ENCODE measurements around the gene PRPF8.
A peak's percentile ranks its signal among the peaks of the same experiment; 100 is the strongest.
"Not testable (repeated sequence)": the region's sequence is repeated elsewhere in the genome, so short reads cannot be mapped to it uniquely, and the experiment has no call there.

PRPF8 gene

DNA sequence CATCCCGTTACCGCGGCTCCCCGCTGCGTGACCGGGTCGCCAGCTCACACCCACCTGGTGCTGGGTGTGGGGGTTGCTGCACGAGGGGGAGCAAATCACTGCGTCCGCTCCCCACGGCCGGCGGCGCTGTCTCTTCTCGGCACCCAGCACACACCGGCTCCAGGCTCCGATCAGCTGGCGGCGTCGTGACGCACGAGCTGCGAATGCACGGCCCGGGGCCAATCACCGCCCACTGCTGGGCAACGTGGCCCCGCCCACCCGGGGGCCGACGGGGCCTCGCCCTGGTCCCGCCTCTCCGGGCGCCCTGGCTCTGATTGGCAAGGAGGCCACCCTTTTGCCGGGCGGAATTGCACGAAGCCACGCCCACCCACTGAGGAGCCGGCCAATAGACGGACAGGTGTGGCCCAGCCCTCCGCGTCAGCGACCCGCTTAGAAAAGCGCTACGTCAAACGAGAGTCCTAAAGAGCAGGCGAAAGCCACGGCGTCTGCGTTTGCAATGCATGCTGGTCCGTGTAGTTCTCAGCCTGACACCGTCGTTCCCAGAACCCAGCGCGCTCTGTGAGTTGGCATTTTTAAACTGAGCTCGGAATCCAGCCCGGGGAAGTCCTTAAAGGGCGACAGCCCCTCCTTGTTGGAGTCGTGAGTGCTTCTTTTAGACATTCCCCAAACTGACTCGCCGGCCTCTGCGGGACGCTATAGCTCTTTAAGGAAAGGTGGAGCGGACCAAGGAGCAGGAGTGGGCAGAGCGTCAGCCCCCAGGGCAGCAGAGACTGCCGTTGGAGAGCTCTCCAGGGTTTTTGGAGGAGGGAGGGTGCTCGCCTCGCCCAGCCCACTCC, 31.6 kb upstream of the PRPF8 start:
- peak; percentile 100 for DNase-seq

DNA sequence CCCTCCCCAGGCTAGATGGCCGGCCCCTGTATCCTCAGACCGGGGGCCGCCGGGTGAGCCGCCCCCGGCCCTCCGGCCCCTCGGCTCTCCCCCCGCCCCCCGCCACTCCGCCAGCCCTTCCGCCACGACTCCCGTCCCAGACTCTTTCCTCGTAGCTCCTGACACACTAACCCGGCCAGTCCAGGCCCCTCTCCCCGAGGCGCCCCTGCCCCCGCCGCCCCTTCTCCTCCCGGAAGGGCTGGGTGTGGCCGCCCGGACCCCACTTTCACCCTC, 31.1 kb upstream of the PRPF8 start:
- no peak for DNase-seq

DNA sequence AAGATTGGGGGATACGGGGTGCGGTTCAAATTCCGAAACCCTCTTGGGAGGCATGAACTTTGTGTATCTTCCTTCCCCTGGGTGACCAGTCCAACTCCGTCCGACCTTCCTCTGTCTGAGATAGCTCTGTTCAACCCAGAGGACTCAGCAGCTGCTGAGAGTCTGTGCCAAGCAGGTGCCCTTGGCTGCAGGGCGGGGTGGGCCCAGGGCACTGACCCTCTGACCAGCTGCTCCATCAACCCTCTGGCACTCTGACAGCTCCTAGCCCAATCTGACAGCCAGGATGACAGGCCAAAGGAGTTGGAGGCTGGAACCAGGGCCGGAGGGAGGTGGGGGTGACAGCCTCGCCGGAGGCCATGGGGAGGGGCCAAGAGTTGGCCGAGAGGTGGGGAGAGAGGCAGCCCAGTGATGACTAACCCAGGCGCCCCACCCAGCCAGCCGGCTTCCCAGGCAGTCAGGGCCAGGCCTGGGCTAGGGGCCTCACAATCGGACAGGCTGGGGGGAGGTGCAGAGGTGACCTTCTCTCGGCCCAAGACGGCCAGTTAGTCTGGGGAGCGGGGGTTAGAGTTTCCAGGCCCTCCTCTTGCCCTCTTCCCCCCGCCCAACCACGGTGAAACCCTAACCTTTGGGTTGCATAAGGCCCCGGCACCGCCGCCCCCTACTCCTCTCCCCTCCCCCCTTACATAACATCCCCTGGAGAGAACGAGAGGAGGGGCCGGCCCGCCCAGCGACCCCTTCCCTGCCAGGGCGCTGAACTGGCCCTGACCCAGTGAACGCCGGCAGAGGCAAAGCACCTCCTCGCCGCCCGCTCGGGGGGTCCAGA, 30.5 kb upstream of the PRPF8 start:
- DNase-seq = peak; percentile 57

DNA sequence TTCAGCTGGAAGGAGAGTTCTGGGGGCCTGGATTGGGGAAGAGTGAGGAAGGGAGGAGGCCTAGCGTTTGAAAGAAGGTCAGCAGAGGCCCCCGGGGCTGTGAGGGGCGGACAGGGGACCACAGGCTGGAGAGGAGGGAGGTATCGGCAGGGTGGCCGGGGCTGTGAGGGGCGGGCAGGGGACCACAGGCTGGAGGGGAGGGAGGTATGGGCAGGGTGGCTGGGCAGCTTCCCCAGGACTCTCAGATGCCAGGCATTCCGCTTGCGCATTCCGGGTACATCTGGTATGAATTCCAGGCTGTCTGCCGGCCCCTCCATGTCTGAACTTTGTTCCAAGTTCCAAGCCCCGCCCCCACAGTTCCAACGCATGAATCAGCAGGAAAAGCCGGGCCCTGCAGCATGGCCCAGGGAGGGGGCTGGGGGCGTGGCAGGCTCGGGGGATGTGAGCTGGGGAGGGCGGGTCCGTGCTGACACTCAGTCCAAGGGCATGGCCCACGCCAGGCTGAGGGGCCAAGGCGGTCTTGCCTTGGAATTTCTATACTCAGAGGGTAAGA, 29.8 kb upstream of the PRPF8 start:
- peak; percentile 35 for DNase-seq

DNA sequence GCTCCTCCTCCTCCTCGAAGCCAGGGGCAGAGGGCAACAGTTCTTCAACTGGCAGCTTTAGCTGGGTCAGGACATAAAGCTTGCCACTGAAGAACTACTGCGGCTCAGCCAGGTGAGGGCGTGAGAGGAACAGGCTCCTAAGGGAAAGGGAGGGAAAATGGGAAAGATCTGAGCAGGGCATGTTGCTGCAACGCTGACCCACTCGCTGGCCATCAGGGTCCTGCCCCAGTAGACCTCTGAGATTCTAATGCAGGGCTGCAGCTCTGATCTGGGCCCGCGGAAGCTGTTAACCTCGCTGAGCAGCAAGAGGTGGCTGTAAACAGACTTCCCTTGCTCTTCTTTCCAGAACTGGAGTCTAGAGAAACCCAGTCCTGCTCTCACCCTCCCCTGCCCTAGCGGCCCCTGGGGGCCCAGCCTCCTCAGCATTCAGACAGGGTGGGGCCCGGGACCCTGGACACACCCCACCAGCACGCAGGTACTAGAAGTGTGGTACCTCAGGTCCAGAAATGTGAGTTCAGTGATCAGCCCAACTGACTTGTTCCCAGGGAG, 29.3 kb upstream of the PRPF8 start:
- DNase-seq = no peak

DNA sequence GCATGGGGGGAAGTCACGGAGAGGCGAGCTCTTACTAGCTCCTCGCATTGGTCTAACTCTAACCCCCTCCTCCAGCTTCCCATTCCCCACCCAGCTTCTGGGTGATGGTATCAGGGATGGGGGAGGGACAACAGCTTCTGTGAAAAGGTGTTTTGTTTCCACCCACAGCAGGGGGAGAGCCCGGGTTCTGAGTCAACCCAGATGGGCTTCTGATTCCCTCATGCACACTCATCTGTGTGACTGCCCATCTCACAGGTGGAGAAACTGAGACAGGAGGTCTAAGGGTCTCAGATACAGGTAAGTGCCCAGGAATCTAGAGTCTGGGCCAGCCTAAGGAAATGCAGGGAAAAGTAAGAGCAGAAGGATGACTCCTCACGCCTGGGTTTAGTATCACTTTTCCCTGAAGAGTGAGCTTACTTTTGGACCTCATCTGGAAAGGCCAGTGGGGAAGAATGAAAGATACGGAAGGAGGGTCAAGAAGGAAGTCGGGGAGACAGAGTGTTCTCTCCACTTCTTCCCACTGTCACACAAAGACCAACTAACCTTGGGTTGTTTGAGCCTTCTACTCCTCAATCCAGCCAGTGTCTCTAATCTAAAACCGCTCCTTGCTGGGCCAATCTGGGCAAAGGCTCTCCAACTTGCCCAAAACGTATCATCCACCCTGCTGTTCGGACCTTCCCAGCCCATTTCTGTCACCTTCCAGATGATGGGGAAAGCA, 28.7 kb upstream of the PRPF8 start:
- DNase-seq = no peak

DNA sequence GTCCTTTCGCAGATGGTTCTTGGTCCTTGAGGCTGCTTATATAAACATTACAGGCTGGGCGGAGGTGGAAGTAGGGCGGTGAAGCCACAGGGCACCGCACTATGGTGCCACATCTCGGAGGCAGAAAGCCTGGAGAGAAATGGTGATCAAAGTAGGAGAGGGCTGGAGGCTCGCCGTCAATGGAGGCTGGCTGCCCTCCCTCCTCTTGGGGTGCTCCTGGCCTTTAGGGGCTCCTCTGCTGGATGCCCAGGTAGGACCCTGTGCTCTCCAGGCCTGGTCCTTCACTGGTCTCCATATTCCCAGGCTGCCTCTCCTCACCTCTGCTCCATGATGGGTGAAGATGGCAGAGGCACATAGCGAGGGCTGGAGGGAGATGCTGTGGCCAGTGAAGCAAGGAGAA, 27.6 kb upstream of the PRPF8 start:
- DNase-seq = no peak

DNA sequence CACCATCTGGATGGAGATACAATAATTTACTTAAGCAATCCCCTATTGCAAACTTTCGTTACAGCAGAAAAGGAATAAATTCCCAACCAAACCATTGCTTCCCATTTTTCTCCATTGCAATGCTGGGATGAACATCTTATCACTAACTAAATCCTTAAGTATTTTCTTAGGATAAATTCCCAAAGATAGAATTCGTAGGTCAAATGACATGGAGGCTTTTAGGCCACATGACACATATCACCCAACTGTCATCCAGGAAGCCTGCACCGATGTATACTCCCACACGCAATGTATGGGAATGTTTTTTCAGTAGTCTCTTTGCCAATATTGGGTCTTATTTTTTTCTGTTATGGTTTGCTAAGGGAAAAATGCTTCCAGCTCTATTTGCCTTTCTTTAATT, 27.1 kb upstream of the PRPF8 start:
- no peak for DNase-seq

DNA sequence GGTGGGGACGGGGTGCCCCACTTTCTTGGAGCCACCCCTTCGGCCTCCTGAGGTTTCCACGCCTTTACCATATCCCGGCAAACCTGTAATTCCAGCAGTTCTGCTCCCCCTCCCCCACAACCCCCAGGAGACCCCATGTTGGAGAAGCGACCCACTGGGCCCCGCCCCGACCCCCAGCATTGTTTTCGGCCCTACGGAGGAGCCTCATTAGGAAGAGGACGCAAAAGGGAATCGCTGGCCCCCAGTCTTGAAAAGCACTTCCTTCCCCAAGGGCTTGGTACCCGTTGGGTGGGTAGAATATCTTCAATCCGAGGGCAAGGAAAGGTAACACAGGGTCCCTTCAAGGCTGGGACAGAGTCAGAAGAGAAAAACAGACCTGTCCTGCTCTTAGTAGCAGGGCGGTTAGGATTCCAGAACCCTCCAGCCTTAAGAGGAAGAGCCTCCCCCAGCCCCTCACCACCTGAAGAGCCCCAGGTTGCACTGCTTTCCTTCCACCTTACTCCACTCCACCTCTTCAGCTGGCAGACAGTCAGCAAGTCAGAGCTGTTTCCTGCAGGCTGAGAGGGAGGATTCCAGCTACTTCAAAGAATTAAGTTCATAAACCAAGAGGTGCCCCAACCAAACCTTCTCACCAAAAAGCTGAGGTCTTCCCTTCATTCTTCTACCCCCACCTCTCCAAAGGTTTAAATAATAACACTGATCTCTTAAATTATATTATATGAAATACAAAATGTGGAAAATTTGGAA, 26.3 kb upstream of the PRPF8 start:
- DNase-seq = no peak

DNA sequence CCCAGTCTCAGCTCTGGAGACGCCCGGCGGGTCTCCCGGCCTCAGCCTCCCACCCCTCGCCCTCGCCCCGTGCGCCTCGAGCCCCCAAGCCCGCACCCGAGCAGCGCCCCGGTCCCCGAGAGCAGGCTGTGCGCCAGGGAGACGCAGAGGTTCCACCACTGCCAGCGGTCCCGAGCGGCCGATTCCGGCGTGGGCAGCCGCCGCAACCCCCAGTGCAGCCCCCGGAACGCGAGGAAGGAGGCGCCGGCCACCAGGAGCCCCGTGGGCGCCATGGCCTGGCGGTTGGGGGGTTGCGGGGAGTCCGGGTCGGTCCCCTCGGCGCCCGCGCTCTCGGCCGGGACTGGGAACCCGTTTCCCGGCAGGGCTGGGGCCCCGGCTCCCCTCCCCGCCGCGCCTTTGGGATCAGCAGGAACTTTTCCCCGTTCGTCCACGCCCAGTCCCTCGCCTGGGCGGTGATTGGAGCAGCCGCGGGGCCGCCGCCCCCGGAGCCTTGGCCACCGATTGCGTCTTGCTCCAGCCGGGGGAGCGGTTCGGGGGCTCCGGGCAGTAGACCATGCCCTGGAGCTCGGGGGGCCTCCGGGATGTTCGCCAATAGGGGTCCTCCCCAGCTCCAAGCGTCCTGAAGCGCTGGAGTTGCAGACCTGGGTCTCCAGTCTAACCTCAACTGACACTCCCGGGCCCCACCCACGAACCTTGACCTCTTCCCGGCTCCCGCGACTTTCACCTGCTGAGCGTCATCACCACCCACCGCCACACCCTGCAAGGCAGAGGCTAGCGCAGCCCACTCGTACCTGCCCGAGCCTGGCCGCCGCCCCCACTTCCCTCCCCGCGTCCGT, 25.5 kb upstream of the PRPF8 start, which contains the start of gene TLCD2:
Gene TLCD2, minus strand, starts transcription at position 407 of the 836 bp plus-strand sequence. Its CDS starts 135 bp downstream, at position 272.
- no peak for DNase-seq

DNA sequence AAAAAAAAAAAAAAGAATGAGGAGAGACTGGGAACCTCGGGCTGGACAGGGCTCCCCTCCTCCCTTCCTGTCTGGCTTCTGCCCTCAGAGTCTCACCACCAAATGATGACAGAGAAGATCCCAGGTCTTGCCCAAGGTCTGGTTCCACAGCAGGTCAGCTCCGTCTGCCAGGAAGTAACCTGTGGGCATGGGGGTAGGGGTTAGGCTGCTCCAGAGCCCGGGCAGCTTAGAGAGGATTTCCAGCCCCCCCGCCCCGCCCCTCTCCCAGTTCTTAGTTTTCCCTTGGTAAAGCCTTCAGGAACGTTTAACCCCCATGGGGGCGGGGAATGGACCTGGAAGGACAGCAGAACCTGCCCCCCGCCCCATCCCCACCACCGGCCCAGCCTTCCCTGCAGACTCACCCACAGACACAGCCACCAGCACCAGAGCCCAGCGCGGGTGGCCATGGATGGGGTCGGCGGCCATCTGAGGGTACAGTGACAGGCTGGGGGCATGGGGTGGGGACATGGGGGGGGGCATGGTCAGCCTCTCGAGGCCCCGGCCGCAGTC, 24.8 kb upstream of the PRPF8 start:
- DNase-seq = no peak

DNA sequence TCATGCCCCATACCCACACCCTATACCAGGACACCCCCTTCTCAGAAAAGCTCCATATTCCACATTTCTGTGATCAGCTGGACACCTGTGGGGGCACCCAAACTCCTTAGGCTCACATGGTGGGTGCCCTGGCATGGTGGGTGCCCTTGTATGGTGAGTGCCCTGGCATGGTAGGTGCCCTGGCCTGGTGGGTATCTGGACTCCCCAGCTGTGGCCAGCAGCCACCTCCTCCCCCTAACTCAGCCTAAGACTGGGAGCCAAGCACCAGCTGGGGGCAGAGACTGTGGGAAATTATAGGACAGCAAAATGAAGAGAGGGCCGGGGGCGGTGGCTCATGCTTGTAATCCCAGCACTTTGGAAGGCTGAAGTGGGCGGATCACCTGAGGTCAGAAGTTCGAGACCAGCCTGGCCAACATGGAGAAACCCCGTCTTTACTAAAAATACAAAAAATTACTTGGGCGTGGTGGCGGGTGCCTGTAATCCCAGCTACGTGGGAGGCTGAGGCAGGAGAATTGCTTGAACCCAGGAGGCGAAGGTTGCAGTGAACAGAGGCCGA, 24.2 kb upstream of the PRPF8 start:
- not testable (repeated sequence) for DNase-seq

DNA sequence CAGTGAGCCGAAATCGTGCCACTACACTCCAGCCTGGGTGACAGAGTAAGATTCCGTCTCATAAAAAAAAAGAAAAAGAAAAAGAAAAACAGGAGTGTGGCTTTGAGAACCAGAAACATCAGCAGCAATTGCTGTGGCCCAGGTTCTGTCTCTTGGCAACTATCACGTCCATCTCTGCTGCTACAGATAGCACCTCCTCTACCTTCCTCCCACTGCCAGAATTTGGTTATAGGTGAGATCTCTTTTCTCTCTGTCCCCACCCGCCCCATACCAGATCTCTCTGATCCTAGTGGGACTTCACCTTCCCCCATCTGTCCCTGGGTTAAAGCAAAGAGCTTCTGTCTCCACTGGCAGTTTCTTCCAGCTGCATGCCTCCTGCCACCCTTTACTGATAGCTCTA, 22.4 kb upstream of the PRPF8 start:
- DNase-seq = no peak

DNA sequence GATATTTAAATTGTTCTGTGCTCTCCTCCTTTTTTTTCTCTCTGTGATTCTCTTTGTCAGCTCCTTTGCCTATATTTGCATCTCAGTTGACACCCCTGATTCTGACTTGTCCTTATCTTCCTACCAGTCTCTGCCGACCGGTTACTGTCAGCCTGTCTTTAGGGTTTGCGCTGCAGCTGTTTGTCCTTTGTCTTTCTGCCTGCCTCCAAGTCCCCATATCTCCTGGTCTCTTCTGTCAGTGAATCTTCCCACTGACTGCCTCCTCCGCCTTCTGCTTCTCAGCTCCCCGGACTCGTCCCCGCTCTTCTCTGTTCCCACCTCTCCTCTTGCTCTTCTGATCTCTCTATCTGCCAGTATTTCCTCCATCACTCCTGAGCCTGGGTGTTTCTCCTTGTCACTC, 20.3 kb upstream of the PRPF8 start:
- no peak for DNase-seq

DNA sequence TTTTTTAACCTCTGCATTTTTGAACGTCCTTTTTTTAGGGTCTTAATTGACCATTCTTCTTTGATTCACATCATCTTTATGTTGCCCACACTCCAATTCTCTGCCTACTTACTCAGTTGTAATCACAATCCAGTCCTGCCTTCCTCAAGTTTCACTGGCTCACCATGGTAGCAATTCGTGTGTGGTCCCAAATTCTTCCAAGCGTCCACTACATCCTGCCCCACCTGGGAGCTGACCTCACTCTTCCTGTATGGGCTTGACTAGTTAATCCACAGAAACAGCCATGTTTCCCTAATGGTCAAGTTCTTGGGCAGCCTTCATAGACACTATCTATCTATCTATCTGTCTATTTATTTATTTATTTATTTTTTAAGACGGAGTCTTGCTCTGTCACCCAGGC, 18.4 kb upstream of the PRPF8 start:
- no peak for DNase-seq

DNA sequence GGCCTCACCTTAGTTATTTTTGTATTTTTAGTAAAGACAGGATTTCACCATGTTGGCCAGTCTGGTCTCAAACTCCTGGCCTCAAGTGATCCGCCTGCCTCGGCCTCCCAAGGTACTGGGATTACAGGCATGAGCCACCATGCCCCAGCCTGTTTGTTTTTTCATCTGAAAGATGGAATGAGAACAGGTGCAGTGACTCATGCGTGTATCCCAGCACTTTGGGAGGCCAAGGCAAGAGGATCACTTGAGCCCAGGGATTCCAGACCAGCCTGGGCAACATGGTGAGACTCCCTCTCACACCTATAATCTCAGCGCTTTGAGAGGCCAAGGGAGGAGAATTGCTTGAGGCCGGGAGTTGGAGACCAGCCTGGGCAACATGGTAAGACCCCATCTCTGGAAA, 15.2 kb upstream of the PRPF8 start:
- not testable (repeated sequence) for DNase-seq

DNA sequence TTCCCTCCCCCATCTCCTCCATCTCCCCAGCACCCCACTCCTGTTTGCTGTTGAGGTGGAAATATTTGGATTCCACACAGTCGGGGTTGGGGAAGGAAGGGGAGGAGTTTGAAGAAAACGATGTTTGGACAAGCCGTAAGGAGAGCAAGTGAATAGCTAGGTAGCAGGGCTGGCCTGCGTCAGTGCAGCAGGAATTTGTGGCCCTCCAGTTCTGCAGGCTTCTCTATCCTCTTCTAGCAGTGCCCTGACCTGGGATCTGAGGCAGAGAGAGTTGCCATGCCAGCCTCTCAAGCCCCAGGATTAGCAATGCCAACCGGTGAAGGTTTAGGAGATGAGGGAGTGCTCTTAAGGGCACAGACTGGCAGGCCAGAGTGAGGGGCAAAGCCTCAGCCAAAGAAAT, 13.0 kb upstream of the PRPF8 start:
- DNase-seq = no peak

DNA sequence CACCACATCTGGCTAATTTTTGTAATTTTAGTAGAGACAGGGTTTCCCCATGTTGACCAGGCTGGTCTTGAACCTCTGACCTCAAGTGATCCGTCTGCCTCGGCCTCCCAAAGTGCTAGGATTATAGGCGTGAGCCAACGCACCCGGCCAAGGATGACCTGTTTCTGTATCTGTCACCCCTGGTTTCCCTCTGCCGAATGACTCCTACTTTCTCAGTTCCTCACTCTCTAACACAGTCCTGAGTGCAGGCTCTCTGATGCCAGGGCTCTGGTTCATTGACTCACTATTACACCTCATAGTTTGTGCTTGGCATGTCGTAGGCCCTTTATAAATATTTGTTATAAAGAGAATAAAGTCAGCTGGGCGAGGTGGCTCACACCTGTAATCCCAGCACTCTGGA, 10.7 kb upstream of the PRPF8 start:
- DNase-seq = no peak

DNA sequence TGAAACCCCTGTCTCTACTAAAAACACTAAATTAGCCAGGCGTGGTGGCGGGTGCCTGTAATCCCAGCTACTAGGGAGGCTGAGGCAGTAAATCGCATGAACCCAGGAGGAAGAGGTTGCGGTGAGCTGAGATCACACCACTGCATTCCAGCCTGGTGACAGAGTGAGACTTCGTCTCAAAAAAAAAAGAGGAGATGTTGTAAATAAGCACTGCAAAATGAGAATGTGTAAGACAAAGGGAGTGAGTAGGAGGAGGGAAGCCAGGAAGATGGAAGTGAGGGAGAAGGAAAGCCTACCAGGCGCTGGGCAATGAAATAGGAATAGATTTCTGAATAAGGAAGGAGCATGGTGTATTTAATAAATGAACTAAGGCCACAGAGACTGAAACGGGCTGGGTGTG, 8.7 kb upstream of the PRPF8 start:
- no peak for DNase-seq

DNA sequence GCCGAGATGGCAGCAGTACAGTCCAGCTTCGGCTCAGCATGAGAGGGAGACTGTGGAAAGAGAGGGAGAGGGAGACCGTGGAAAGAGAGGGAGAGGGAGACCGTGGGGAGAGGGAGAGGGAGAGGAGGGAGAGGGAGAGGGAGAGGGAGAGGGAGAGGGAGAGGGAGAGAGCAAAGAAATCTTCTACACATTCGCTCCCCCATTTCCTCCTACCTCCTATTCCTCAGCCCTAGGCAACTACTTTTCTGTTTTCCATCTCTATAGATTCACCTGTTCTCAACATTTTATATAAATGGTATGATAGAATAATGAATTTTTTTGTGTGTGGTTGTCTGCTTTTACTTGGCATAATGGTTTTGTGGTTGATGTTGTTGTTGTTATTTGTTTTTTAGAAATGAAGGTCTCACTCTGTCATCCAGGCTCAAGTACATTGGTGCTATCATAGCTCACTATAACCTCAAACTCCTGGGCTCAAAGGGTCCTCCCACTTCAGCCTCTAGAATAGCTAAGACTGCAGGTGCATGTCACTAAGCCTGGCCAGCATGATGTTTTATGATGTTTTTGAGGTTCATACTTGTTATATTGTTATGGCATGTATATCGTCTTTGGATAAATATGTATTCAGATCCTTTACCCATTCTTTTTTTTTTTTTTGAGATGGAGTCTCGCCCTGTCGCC, 6.0 kb upstream of the PRPF8 start:
- DNase-seq = no peak
